GM23338 (cell line): ENCODE measurements around the gene PHACTR1. TPM values are rescaled to one million over a fixed set of nuclear protein-coding genes. Genes with fewer than 3 reads are reported as not detected.

Experiments
- ATAC-seq: fragments of 200-7000 bp; cut with Tn5 transposase; 3 replicates; pipeline ENCODE4 v1.9.1; 2020
- DNase-seq: peaks from one replicate; pipeline ENCODE4 v3.0.0-alpha.2; 2015; ENCODE audit warnings: low spot score
- H2AFZ ChIP-seq: fragments of 200-600 bp; sonication (generic); 2 replicates; pipeline ENCODE4 v1.8.0; 2016; ENCODE audit warnings: antibody characterized with exemption, mild to moderate bottlenecking, moderate library complexity
- H3F3A ChIP-seq: fragments of 200-600 bp; sonication (generic); replicated peaks from 2 replicates; pipeline ENCODE4 v1.8.0; 2017; ENCODE audit warnings: antibody characterized with exemption, mixed run types, low read depth
- H3K27ac ChIP-seq: fragments of 200-600 bp; sonication (generic); 2 replicates; pipeline ENCODE4 v1.6.1; 2016; ENCODE audit warnings: low read depth
- H3K27me3 ChIP-seq: fragments of 200-600 bp; sonication (generic); 2 replicates; pipeline ENCODE4 v1.8.0; 2016; ENCODE audit warnings: mild to moderate bottlenecking, mixed run types, moderate library complexity; ENCODE audit not compliant: insufficient read depth
- H3K36me3 ChIP-seq: fragments of 200-600 bp; sonication (generic); 2 replicates; pipeline ENCODE4 v1.8.0; 2016; ENCODE audit warnings: mild to moderate bottlenecking; ENCODE audit not compliant: insufficient read depth
- H3K4me1 ChIP-seq: fragments of 200-600 bp; sonication (generic); 2 replicates; pipeline ENCODE4 v1.8.0; 2016; ENCODE audit warnings: mild to moderate bottlenecking, moderate library complexity; ENCODE audit not compliant: insufficient read depth
- H3K4me2 ChIP-seq: fragments of 200-600 bp; sonication (generic); 2 replicates; pipeline ENCODE4 v1.7.1; 2017; ENCODE audit warnings: mixed run types
- H3K4me3 ChIP-seq: fragments of 200-600 bp; sonication (generic); 2 replicates; pipeline ENCODE4 v1.6.1; 2016; ENCODE audit warnings: mixed run types
- H3K79me2 ChIP-seq: fragments of 200-600 bp; sonication (generic); replicated peaks from 2 replicates; pipeline ENCODE4 v1.8.0; 2017; ENCODE audit warnings: mild to moderate bottlenecking; ENCODE audit not compliant: insufficient read depth
- H3K9me2 ChIP-seq: fragments of 200-600 bp; sonication (generic); 2 replicates; pipeline ENCODE4 v1.8.0; 2017; ENCODE audit not compliant: insufficient read depth
- H4K20me1 ChIP-seq: fragments of 200-600 bp; sonication (generic); replicated peaks from 2 replicates; pipeline ENCODE4 v1.8.0; 2017; ENCODE audit warnings: mild to moderate bottlenecking; ENCODE audit not compliant: insufficient read depth
- H3K27ac Mint-ChIP-seq: 2 replicates; pipeline ENCODE4 v1.8.0; 2020; ENCODE audit warnings: inconsistent platforms, mild to moderate bottlenecking, moderate library complexity, mixed read lengths
- H3K27me3 Mint-ChIP-seq: 3 replicates; pipeline ENCODE4 v1.8.0; 2022; ENCODE audit warnings: low read depth, mild to moderate bottlenecking, moderate library complexity, mixed read lengths, inconsistent platforms; ENCODE audit not compliant: insufficient read depth, poor library complexity
- H3K36me3 Mint-ChIP-seq: 3 replicates; pipeline ENCODE4 v1.8.0; 2021; ENCODE audit warnings: low read depth, mild to moderate bottlenecking, inconsistent platforms, moderate library complexity, mixed read lengths
- H3K4me1 Mint-ChIP-seq: 3 replicates; pipeline ENCODE4 v1.8.0; 2020; ENCODE audit warnings: mild to moderate bottlenecking, inconsistent platforms, mixed read lengths
- H3K4me3 Mint-ChIP-seq: 3 replicates; pipeline ENCODE4 v1.8.0; 2021; ENCODE audit warnings: moderate library complexity, mild to moderate bottlenecking, inconsistent platforms, mixed read lengths
- H3K9me3 Mint-ChIP-seq: 3 replicates; pipeline ENCODE4 v1.8.0; 2020; ENCODE audit warnings: moderate library complexity, mild to moderate bottlenecking, inconsistent platforms, mixed read lengths
- CREB1 ChIP-seq: fragments of 250-450 bp; sonication (Bioruptor Pico); IDR thresholded peaks from 2 replicates; pipeline ENCODE4 v1.5.0; 2020; ENCODE audit warnings: low read depth, mild to moderate bottlenecking, moderate library complexity
- EZH2 ChIP-seq: fragments of 200-600 bp; sonication (generic); IDR thresholded peaks from one replicate; pipeline ENCODE4 v1.8.0; 2017; ENCODE audit warnings: antibody characterized with exemption, mild to moderate bottlenecking, low read depth; ENCODE audit not compliant: unreplicated experiment
- EZH2phosphoT487 ChIP-seq: fragments of 200-600 bp; sonication (generic); IDR thresholded peaks from one replicate; pipeline ENCODE4 v1.8.1; 2018; ENCODE audit warnings: antibody characterized with exemption; ENCODE audit not compliant: unreplicated experiment
- JUNB ChIP-seq: IDR thresholded peaks from one replicate; pipeline ENCODE4 v1.6.1; 2016; ENCODE audit warnings: antibody characterized with exemption; ENCODE audit not compliant: unreplicated experiment
- NANOG ChIP-seq: IDR thresholded peaks from 2 replicates; pipeline ENCODE4 v1.6.1; 2016; ENCODE audit warnings: antibody characterized with exemption, borderline replicate concordance
- POLR2AphosphoS5 ChIP-seq: IDR thresholded peaks from 2 replicates; pipeline ENCODE4 v1.6.1; 2016; ENCODE audit warnings: antibody characterized with exemption, low read depth
- STAT1 ChIP-seq: IDR thresholded peaks from one replicate; pipeline ENCODE4 v1.6.1; 2016; ENCODE audit warnings: antibody characterized with exemption; ENCODE audit not compliant: unreplicated experiment
- ZNF114 ChIP-seq: fragments of 250-450 bp; sonication (Bioruptor Pico); IDR thresholded peaks from 2 replicates; pipeline ENCODE4 v1.5.0; 2020; ENCODE audit warnings: mild to moderate bottlenecking, moderate library complexity
- ZNF331 ChIP-seq: fragments of 250-450 bp; sonication (Bioruptor Pico); IDR thresholded peaks from 2 replicates; pipeline ENCODE4 v1.5.0; 2020; ENCODE audit warnings: low read depth, mild to moderate bottlenecking, moderate library complexity
- polyA plus RNA-seq: library from polyadenylated mRNA; unstranded; fragments of >200 nt; fragmentation: Nextera tagmentation; extraction: Ambion mirVana; gene quantifications from 2 replicates; pipeline ENCODE4 v1.2.1, GENCODE V29; 2016
- total RNA-seq: library from RNA; depleted of rRNA; stranded (reverse); fragments of >200 nt; shearing (Covaris generic); gene quantifications from 2 replicates; pipeline ENCODE4 v1.2.3, GENCODE V29; 2014
- TF ChIP-seq, protein P1 (sequence below): IDR thresholded peaks from 2 replicates; pipeline ENCODE4 v1.6.1; 2016; ENCODE audit warnings: antibody characterized with exemption
- TF ChIP-seq, protein P2 (sequence below): fragments of 250-450 bp; sonication (Bioruptor Pico); IDR thresholded peaks from 2 replicates; pipeline ENCODE4 v1.5.0; 2020; ENCODE audit warnings: mild to moderate bottlenecking, moderate library complexity

Gene PHACTR1
- total and polyA plus RNA-seq, 2 experiments from 2014 or later = 5.9 to 19.3 TPM

DNA sequence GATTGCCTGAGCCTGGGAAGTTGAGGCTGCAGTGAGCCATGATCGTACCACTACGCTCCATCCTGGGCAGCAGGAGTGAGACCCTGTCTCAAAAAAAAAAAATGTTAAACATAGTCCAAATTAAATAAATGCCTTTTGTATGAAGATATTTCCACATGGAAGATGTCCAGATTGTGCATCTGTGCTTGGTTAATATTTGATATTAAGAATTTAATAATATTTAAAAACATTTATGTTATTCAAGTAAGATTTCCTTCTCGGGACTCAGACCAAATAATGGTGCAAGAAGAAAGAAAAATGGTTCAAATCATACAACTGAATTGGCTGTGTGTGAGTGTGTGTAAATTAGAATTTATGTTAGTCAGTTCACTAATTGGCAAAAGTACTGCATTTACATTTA, 409.3 kb downstream of the PHACTR1 start:
- Histone ChIP-seq H3K27ac (no peak overlapping the region), H3K36me3 (no peaks in the 10 kb centered on the region), H2AFZ (no peak overlapping the region), H3K79me2 (no peaks in the 10 kb centered on the region), H3K4me3 (no peak overlapping the region), H3K27me3 (no peaks in the 10 kb centered on the region), H3K9me2 (no peaks in the 10 kb centered on the region), H3K4me2 (no peak overlapping the region), H3F3A (no peaks in the 10 kb centered on the region), H4K20me1 (no peaks in the 10 kb centered on the region), H3K4me1 (no peaks in the 10 kb centered on the region)
- DNase-seq = no peak
- Mint-ChIP-seq H3K4me1 (peaks cover 4% of the 10 kb centered on the region; the same call in 2 of the 3 replicates), H3K9me3 (no peaks in the 10 kb centered on the region), H3K4me3 (no peak overlapping the region), H3K27ac (no peak overlapping the region), H3K27me3 (no peaks in the 10 kb centered on the region), H3K36me3 (no peaks in the 10 kb centered on the region)
- ATAC-seq = no peak
- no peak for TF ChIP-seq ZNF331
- TF ChIP-seq EZH2 = no peak
- no peak for TF ChIP-seq CREB1
- TF ChIP-seq, protein P1, sequence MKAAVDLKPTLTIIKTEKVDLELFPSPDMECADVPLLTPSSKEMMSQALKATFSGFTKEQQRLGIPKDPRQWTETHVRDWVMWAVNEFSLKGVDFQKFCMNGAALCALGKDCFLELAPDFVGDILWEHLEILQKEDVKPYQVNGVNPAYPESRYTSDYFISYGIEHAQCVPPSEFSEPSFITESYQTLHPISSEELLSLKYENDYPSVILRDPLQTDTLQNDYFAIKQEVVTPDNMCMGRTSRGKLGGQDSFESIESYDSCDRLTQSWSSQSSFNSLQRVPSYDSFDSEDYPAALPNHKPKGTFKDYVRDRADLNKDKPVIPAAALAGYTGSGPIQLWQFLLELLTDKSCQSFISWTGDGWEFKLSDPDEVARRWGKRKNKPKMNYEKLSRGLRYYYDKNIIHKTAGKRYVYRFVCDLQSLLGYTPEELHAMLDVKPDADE = no peak

DNA sequence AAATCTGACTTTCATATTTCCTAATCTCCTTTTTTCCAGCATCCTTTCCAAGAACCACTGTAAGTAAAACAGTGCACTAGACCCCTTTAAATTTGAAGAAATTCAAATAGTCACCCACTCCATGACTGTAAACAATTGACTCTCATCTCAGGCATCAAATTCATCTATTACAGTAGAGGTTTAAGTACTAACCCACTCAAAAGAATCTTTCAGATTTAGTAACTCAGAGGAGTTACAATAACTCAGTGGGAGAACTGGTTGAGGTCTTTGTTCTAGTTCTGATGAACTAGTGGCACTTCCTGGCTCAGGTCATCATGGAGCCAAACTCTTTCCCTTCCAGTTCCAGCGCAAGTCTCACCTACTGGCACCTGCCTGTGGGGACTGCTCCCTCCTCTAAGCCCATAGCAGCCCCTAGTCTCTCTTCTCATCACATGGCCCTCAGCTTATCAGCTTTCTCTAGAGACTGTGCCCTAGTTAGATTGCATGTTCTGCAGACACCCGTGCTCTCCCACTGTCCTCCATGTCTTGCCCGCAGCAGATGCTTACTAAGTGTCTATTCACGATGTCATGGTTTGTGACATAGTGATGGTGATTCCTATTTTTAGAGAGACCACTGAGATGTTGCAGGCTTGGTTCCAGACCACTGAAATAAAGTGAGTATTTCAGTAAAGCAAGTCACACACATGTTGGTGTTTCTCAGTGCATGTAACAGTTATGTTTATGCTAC, 415.5 kb downstream of the PHACTR1 start:
- peaks cover 9% of the 10 kb centered on the region; the same call in 1 of the 3 replicates for H3K36me3 Mint-ChIP-seq
- no peak overlapping the region for H3K4me2 ChIP-seq
- H3K4me1 Mint-ChIP-seq = peaks cover 19% of the 10 kb centered on the region
- DNase-seq = no peak
- peaks cover 13% of the 10 kb centered on the region; the same call in 2 of the 3 replicates for H3K9me3 Mint-ChIP-seq
- H3K36me3 ChIP-seq = no peaks in the 10 kb centered on the region
- H3K4me3 ChIP-seq = no peak overlapping the region
- no peaks in the 10 kb centered on the region for H4K20me1 ChIP-seq
- H3K27me3 Mint-ChIP-seq = peaks cover 2% of the 10 kb centered on the region
- no peak overlapping the region for H3K27ac ChIP-seq
- ATAC-seq = no peak
- H3F3A ChIP-seq = no peaks in the 10 kb centered on the region
- H2AFZ ChIP-seq = no peak overlapping the region
- H3K9me2 ChIP-seq = no peaks in the 10 kb centered on the region
- H3K4me1 ChIP-seq = no peaks in the 10 kb centered on the region
- H3K79me2 ChIP-seq = no peaks in the 10 kb centered on the region
- no peak overlapping the region for H3K4me3 Mint-ChIP-seq
- H3K27ac Mint-ChIP-seq = no peak overlapping the region
- no peaks in the 10 kb centered on the region for H3K27me3 ChIP-seq
- TF ChIP-seq, protein P2, sequence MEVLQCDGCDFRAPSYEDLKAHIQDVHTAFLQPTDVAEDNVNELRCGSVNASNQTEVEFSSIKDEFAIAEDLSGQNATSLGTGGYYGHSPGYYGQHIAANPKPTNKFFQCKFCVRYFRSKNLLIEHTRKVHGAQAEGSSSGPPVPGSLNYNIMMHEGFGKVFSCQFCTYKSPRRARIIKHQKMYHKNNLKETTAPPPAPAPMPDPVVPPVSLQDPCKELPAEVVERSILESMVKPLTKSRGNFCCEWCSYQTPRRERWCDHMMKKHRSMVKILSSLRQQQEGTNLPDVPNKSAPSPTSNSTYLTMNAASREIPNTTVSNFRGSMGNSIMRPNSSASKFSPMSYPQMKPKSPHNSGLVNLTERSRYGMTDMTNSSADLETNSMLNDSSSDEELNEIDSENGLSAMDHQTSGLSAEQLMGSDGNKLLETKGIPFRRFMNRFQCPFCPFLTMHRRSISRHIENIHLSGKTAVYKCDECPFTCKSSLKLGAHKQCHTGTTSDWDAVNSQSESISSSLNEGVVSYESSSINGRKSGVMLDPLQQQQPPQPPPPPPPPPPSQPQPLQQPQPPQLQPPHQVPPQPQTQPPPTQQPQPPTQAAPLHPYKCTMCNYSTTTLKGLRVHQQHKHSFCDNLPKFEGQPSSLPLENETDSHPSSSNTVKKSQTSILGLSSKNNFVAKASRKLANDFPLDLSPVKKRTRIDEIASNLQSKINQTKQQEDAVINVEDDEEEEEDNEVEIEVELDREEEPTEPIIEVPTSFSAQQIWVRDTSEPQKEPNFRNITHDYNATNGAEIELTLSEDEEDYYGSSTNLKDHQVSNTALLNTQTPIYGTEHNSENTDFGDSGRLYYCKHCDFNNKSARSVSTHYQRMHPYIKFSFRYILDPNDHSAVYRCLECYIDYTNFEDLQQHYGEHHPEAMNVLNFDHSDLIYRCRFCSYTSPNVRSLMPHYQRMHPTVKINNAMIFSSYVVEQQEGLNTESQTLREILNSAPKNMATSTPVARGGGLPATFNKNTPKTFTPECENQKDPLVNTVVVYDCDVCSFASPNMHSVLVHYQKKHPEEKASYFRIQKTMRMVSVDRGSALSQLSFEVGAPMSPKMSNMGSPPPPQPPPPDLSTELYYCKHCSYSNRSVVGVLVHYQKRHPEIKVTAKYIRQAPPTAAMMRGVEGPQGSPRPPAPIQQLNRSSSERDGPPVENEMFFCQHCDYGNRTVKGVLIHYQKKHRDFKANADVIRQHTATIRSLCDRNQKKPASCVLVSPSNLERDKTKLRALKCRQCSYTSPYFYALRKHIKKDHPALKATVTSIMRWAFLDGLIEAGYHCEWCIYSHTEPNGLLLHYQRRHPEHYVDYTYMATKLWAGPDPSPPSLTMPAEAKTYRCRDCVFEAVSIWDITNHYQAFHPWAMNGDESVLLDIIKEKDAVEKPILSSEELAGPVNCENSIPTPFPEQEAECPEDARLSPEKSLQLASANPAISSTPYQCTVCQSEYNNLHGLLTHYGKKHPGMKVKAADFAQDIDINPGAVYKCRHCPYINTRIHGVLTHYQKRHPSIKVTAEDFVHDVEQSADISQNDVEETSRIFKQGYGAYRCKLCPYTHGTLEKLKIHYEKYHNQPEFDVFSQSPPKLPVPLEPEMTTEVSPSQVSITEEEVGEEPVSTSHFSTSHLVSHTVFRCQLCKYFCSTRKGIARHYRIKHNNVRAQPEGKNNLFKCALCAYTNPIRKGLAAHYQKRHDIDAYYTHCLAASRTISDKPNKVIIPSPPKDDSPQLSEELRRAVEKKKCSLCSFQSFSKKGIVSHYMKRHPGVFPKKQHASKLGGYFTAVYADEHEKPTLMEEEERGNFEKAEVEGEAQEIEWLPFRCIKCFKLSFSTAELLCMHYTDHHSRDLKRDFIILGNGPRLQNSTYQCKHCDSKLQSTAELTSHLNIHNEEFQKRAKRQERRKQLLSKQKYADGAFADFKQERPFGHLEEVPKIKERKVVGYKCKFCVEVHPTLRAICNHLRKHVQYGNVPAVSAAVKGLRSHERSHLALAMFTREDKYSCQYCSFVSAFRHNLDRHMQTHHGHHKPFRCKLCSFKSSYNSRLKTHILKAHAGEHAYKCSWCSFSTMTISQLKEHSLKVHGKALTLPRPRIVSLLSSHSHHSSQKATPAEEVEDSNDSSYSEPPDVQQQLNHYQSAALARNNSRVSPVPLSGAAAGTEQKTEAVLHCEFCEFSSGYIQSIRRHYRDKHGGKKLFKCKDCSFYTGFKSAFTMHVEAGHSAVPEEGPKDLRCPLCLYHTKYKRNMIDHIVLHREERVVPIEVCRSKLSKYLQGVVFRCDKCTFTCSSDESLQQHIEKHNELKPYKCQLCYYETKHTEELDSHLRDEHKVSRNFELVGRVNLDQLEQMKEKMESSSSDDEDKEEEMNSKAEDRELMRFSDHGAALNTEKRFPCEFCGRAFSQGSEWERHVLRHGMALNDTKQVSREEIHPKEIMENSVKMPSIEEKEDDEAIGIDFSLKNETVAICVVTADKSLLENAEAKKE (CRISPR knock-in tag) = no peak
- TF ChIP-seq EZH2 (no peak), ZNF331 (no peak), NANOG (no peak), JUNB (no peak), STAT1 (no peak), ZNF114 (no peak), CREB1 (no peak), EZH2phosphoT487 (no peak), POLR2AphosphoS5 (no peak)
- TF ChIP-seq, protein P1 = no peak
